Neural progenitor cell (in vitro differentiated cells): Measurements from ENCODE around the gene ALG12.

Source experiments
- EZH2 ChIP-seq: fragments of 200-600 bp; sonication (generic); IDR thresholded peaks from 2 replicates; pipeline ENCODE4 v1.6.1; 2017; ENCODE audit warnings: antibody characterized with exemption, mild to moderate bottlenecking, moderate library complexity
- EZH2phosphoT487 ChIP-seq: fragments of 200-600 bp; sonication (generic); IDR thresholded peaks from 2 replicates; pipeline ENCODE4 v1.6.1; 2017; ENCODE audit warnings: antibody characterized with exemption
- TF ChIP-seq, protein P1 (sequence below): fragments of 200-600 bp; sonication (generic); IDR thresholded peaks from 2 replicates; pipeline ENCODE4 v1.5.1; 2017; ENCODE audit warnings: antibody characterized with exemption, mild to moderate bottlenecking

GRCh38 chr22:49948116-49948957 lies 30.1 kb upstream of the ALG12 start:
- TF ChIP-seq, protein P1, sequence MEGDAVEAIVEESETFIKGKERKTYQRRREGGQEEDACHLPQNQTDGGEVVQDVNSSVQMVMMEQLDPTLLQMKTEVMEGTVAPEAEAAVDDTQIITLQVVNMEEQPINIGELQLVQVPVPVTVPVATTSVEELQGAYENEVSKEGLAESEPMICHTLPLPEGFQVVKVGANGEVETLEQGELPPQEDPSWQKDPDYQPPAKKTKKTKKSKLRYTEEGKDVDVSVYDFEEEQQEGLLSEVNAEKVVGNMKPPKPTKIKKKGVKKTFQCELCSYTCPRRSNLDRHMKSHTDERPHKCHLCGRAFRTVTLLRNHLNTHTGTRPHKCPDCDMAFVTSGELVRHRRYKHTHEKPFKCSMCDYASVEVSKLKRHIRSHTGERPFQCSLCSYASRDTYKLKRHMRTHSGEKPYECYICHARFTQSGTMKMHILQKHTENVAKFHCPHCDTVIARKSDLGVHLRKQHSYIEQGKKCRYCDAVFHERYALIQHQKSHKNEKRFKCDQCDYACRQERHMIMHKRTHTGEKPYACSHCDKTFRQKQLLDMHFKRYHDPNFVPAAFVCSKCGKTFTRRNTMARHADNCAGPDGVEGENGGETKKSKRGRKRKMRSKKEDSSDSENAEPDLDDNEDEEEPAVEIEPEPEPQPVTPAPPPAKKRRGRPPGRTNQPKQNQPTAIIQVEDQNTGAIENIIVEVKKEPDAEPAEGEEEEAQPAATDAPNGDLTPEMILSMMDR: no peak
- TF ChIP-seq EZH2 (no peak), EZH2phosphoT487 (no peak)
